ENCODE data around the gene ITPR3. TPM values are rescaled to one million over a fixed set of nuclear protein-coding genes. Genes with fewer than 3 reads are reported as not detected.

Gene ITPR3
- polyA plus RNA-seq, 1 of the 3 experiments (the other 2 are of a cell fraction) = 8.1 TPM

DNA sequence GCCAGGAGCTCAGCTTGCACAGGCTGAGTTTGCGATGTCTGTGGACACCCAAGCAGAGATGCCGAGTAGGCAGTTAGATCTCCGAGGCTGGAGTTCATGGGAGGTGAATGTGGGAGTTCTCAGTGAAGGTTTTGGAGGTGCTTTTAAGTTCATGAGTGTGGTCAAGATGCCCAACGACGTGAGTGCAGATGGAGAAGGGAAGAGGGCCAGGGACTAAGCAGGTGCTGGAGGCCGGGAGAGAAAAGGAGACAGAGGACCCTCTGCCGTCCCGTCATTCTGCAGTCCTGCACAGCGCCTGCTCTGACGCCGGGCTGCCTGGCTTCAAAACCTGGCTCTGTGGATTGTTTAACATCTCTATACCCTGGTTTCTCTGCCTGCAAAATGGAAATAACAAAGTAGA lies 15.5 kb downstream of the ITPR3 start:
- Histone ChIP-seq H3K9me2 (no peaks in the 10 kb centered on the region), H3K36me3 (replicated peaks in 1 of 2; ENCODE audit: control insufficient read depth in 1 of 2, insufficient read depth in 2 of 2, low read length in 1 of 2) (no peaks in the 10 kb centered on the region), H3K9ac (no peak overlapping the region), H3K9me3 (no peaks in the 10 kb centered on the region), H2AFZ (ENCODE audit: low read depth) (no peak overlapping the region), H3F3A (replicated peaks; ENCODE audit: insufficient read depth) (peaks cover 2% of the 10 kb centered on the region), H3K4me1 (ENCODE audit: control insufficient read depth in 1 of 2, insufficient read depth in 2 of 2, low read depth in 1 of 2, low read length in 1 of 2) (peaks cover 0 to 28% of the 10 kb centered on the region in 2 experiments; a peak in 1 of 4 replicates), H3K27ac (ENCODE audit: low read depth in 2 of 2, low read length in 1 of 2) (no peak overlapping the region), H3K4me3 (ENCODE audit: low read depth in 2 of 2, low read length in 1 of 2) (no peak overlapping the region), H4K20me1 (ENCODE audit: insufficient read depth) (no peaks in the 10 kb centered on the region), H3K4me2 (no peak overlapping the region), H3K79me2 (ENCODE audit: insufficient read depth) (no peaks in the 10 kb centered on the region), H3K27me3 (ENCODE audit: insufficient read depth) (no peaks in the 10 kb centered on the region)
- TF ChIP-seq TCF12 (IDR thresholded peaks at IDR 0.05) = no peak
- TF ChIP-seq, protein P1, sequence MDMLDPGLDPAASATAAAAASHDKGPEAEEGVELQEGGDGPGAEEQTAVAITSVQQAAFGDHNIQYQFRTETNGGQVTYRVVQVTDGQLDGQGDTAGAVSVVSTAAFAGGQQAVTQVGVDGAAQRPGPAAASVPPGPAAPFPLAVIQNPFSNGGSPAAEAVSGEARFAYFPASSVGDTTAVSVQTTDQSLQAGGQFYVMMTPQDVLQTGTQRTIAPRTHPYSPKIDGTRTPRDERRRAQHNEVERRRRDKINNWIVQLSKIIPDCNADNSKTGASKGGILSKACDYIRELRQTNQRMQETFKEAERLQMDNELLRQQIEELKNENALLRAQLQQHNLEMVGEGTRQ (IDR thresholded peaks at IDR 0.05; ENCODE audit: borderline replicate concordance, low read depth, low read length) = no peak
- TF ChIP-seq GABPA (IDR thresholded peaks at IDR 0.05; ENCODE audit: low read depth) = no peak
- TF ChIP-seq SMC3 (IDR thresholded peaks at IDR 0.05; ENCODE audit: low read depth, low read length) = no peak
- TF ChIP-seq SIN3A (IDR thresholded peaks at IDR 0.05; ENCODE audit: borderline replicate concordance, low read depth, low read length) = no peak
- TF ChIP-seq JUND (IDR thresholded peaks at IDR 0.05) = no peak
- no peak for TF ChIP-seq GATA2 (CRISPR knock-in tag; IDR thresholded peaks at IDR 0.05)
- TF ChIP-seq, protein P2, sequence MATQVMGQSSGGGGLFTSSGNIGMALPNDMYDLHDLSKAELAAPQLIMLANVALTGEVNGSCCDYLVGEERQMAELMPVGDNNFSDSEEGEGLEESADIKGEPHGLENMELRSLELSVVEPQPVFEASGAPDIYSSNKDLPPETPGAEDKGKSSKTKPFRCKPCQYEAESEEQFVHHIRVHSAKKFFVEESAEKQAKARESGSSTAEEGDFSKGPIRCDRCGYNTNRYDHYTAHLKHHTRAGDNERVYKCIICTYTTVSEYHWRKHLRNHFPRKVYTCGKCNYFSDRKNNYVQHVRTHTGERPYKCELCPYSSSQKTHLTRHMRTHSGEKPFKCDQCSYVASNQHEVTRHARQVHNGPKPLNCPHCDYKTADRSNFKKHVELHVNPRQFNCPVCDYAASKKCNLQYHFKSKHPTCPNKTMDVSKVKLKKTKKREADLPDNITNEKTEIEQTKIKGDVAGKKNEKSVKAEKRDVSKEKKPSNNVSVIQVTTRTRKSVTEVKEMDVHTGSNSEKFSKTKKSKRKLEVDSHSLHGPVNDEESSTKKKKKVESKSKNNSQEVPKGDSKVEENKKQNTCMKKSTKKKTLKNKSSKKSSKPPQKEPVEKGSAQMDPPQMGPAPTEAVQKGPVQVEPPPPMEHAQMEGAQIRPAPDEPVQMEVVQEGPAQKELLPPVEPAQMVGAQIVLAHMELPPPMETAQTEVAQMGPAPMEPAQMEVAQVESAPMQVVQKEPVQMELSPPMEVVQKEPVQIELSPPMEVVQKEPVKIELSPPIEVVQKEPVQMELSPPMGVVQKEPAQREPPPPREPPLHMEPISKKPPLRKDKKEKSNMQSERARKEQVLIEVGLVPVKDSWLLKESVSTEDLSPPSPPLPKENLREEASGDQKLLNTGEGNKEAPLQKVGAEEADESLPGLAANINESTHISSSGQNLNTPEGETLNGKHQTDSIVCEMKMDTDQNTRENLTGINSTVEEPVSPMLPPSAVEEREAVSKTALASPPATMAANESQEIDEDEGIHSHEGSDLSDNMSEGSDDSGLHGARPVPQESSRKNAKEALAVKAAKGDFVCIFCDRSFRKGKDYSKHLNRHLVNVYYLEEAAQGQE (IDR thresholded peaks at IDR 0.05; ENCODE audit: low read depth, low read length) = no peak
- TF ChIP-seq CHD2 (IDR thresholded peaks at IDR 0.05; ENCODE audit: low read length, partially characterized antibody) = no peak
- CTCF ChIA-PET = interaction anchor here (0.7 to 2.1 kb wide), 14 partner anchors 10 to 527 kb away, joined by 3 to 13 read pairs (median 4); no protein-coding TSS in a partner anchor
- 97% methylated on average over 11 of the region's 11 CpGs for WGBS (ENCODE audit: low lambda C conversion rate)
- POLR2A ChIA-PET = no interaction called here
- DNase-seq = no peak

DNA sequence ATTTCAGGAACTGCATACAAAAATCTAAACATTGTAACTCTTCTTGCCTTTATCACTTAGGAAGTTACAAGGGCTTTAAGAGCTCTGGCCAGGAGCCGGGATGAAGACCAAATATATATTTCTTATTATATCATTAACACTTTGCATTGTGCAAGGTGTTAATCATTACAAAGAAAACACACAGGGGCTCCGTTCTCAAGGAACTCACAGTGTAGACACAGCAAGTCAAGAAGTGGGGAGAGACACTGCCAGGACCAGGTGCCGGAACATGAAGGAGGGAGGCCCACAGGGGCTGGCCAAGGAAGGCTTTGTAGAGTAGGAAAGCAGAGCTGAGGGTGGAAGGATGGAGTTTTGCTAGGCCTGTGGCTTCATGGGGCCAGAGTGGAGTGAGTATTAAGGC lies 17.4 kb downstream of the ITPR3 start:
- H3K79me2 ChIP-seq (ENCODE audit: insufficient read depth) = no peaks in the 10 kb centered on the region

More for the DNA sequence above, 17.4 kb downstream of the ITPR3 start:
- no peak overlapping the region for H3K4me2 ChIP-seq
- H3K9ac ChIP-seq = no peak overlapping the region
- H3K27ac ChIP-seq (ENCODE audit: low read depth in 2 of 2, low read length in 1 of 2) = no peak overlapping the region
- no peaks in the 10 kb centered on the region for H3K36me3 ChIP-seq (replicated peaks in 1 of 2; ENCODE audit: control insufficient read depth in 1 of 2, insufficient read depth in 2 of 2, low read length in 1 of 2)
- CTCF ChIA-PET = interaction anchor here (1.1 to 2.5 kb wide), 3 partner anchors 13 to 62 kb away, joined by 4 to 10 read pairs (median 4); no protein-coding TSS in a partner anchor
- 75% methylated on average over 3 of the region's 3 CpGs for WGBS (ENCODE audit: low lambda C conversion rate)
- POLR2A ChIA-PET = no interaction called here
- peaks cover 2% of the 10 kb centered on the region for H3F3A ChIP-seq (replicated peaks; ENCODE audit: insufficient read depth)
- H2AFZ ChIP-seq (ENCODE audit: low read depth) = no peak overlapping the region
- no peaks in the 10 kb centered on the region for H3K9me3 ChIP-seq
- no peaks in the 10 kb centered on the region for H3K27me3 ChIP-seq (ENCODE audit: insufficient read depth)
- no peaks in the 10 kb centered on the region for H4K20me1 ChIP-seq (ENCODE audit: insufficient read depth)
- H3K4me3 ChIP-seq (ENCODE audit: low read depth in 2 of 2, low read length in 1 of 2) = no peak overlapping the region
- no peak for DNase-seq
- no peaks in the 10 kb centered on the region for H3K9me2 ChIP-seq
- peaks cover 0 to 27% of the 10 kb centered on the region in 2 experiments; a peak in 1 of 4 replicates for H3K4me1 ChIP-seq (ENCODE audit: control insufficient read depth in 1 of 2, insufficient read depth in 2 of 2, low read depth in 1 of 2, low read length in 1 of 2)
- no peak for TF ChIP-seq FOXM1 (IDR thresholded peaks at IDR 0.05; ENCODE audit: low read depth)
- TF ChIP-seq, protein P1 (IDR thresholded peaks at IDR 0.05; ENCODE audit: borderline replicate concordance, low read depth, low read length) = no peak
